OCI-LY3 (cell line): ENCODE measurements around the gene SLC2A4RG.

Experiments used
- H2AFZ ChIP-seq: fragments of 200-600, 300-600 bp; shearing (Covaris generic); 2 replicates; pipeline ENCODE4 v1.6.0; 2014; ENCODE audit warnings: antibody characterized with exemption, low read depth, low read length
- H3K27ac ChIP-seq: fragments of 200-600, 300-600 bp; sonication (generic); 2 replicates; pipeline ENCODE4 v1.5.1; 2014; ENCODE audit warnings: mild to moderate bottlenecking, low read length, moderate library complexity, mixed read lengths
- H3K27me3 ChIP-seq: fragments of 200-600, 300-600 bp; sonication (generic); 2 replicates; pipeline ENCODE4 v1.6.1; 2014; ENCODE audit warnings: low read depth, low read length, mixed read lengths
- H3K36me3 ChIP-seq: fragments of 200-600, 300-600 bp; sonication (generic); replicated peaks from 2 replicates; pipeline ENCODE3; 2014; ENCODE audit warnings: low read depth, low read length, mixed read lengths
- H3K4me1 ChIP-seq: fragments of 300-600, 200-600 bp; sonication (generic); 2 replicates; pipeline ENCODE4 v1.6.1; 2014; ENCODE audit warnings: low read length, mixed read lengths
- H3K4me2 ChIP-seq: fragments of 200-600, 300-600 bp; sonication (generic); 2 replicates; pipeline ENCODE4 v1.6.1; 2014; ENCODE audit warnings: low read length, mixed read lengths
- H3K4me3 ChIP-seq: fragments of 300-600, 200-600 bp; sonication (generic); 2 replicates; pipeline ENCODE4 v1.5.1; 2014; ENCODE audit warnings: antibody characterized with exemption, mild to moderate bottlenecking, low read length, moderate library complexity
- H3K79me2 ChIP-seq: fragments of 300-600, 200-600 bp; shearing (Covaris generic); 2 replicates; pipeline ENCODE4 v1.6.1; 2014; ENCODE audit warnings: mild to moderate bottlenecking, low read length, mixed read lengths
- H3K9ac ChIP-seq: fragments of 300-600, 200-600 bp; shearing (Covaris generic); 2 replicates; pipeline ENCODE4 v1.6.0; 2014; ENCODE audit warnings: mild to moderate bottlenecking, low read length, moderate library complexity
- H3K9me3 ChIP-seq: fragments of 200-600, 300-600 bp; shearing (Covaris generic); 2 replicates; pipeline ENCODE4 v1.6.1; 2014; ENCODE audit warnings: low read length, mixed read lengths; ENCODE audit not compliant: insufficient read depth
- H4K20me1 ChIP-seq: fragments of 200-600, 300-600 bp; sonication (generic); 2 replicates; pipeline ENCODE4 v1.6.1; 2016; ENCODE audit warnings: low read length, mixed read lengths; ENCODE audit not compliant: insufficient read depth
- CTCF ChIP-seq: fragments of 200-600, 300-600 bp; sonication (generic); IDR thresholded peaks from 2 replicates; pipeline ENCODE4 v1.5.1; 2014; ENCODE audit warnings: antibody characterized with exemption, low read length, low read depth
- EZH2phosphoT487 ChIP-seq: fragments of 200-600 bp; shearing (Covaris generic); IDR thresholded peaks from 2 replicates; pipeline ENCODE4 v1.6.1; 2018; ENCODE audit warnings: antibody characterized with exemption, mixed run types, low read depth

SLC2A4RG gene

GRCh38 chr20:63740627-63741353 lies 1.2 kb downstream of the SLC2A4RG start:
- H3K27me3 ChIP-seq = no peaks in the 10 kb centered on the region
- H3K27ac ChIP-seq = peak overlapping the region; percentile 20
- no peaks in the 10 kb centered on the region for H4K20me1 ChIP-seq
- H3K4me3 ChIP-seq = peak overlapping the region; percentile 89
- peak overlapping the region; percentile 84 for H3K4me2 ChIP-seq
- peaks cover 17% of the 10 kb centered on the region for H3K36me3 ChIP-seq
- H3K4me1 ChIP-seq = peaks cover 34% of the 10 kb centered on the region
- TF ChIP-seq CTCF (no peak), EZH2phosphoT487 (no peak)
- no peak overlapping the region for H2AFZ ChIP-seq
- no peaks in the 10 kb centered on the region for H3K79me2 ChIP-seq
- peak overlapping the region; percentile 70 for H3K9ac ChIP-seq
- H3K9me3 ChIP-seq = no peaks in the 10 kb centered on the region

- Histone ChIP-seq H3K9me3 (no peaks in the 10 kb centered on the region), H3K27me3 (no peaks in the 10 kb centered on the region), H4K20me1 (no peaks in the 10 kb centered on the region), H2AFZ (no peak overlapping the region), H3K9ac (no peak overlapping the region), H3K4me3 (peak overlapping the region; percentile 89; the same call in 1 of the 2 replicates), H3K27ac (no peak overlapping the region), H3K4me2 (peak overlapping the region; percentile 84), H3K36me3 (peaks cover 15% of the 10 kb centered on the region), H3K4me1 (peaks cover 29% of the 10 kb centered on the region), H3K79me2 (no peaks in the 10 kb centered on the region)
- no peak for TF ChIP-seq EZH2phosphoT487
- no peak for TF ChIP-seq CTCF
Observed at GRCh38 chr20:63741354-63741675, 1.7 kb downstream of the SLC2A4RG start.

- no peak overlapping the region for H3K9ac ChIP-seq
- H3K79me2 ChIP-seq = no peaks in the 10 kb centered on the region
- H3K27me3 ChIP-seq = no peaks in the 10 kb centered on the region
- no peak overlapping the region for H3K27ac ChIP-seq
- TF ChIP-seq CTCF (no peak), EZH2phosphoT487 (no peak)
- no peaks in the 10 kb centered on the region for H3K9me3 ChIP-seq
- H3K36me3 ChIP-seq = peaks cover 15% of the 10 kb centered on the region
- no peak overlapping the region for H3K4me3 ChIP-seq
- H3K4me2 ChIP-seq = no peak overlapping the region
- no peak overlapping the region for H2AFZ ChIP-seq
- H3K4me1 ChIP-seq = peaks cover 24% of the 10 kb centered on the region
- H4K20me1 ChIP-seq = no peaks in the 10 kb centered on the region
Observed at GRCh38 chr20:63741676-63742380, 2.3 kb downstream of the SLC2A4RG start.

GRCh38 chr20:63742381-63743024 lies 2.9 kb downstream of the SLC2A4RG start:
- Histone ChIP-seq H2AFZ (no peak overlapping the region), H3K27me3 (no peaks in the 10 kb centered on the region), H3K79me2 (no peaks in the 10 kb centered on the region), H4K20me1 (no peaks in the 10 kb centered on the region), H3K9ac (no peak overlapping the region), H3K4me3 (no peak overlapping the region), H3K27ac (no peak overlapping the region), H3K4me1 (peaks cover 18% of the 10 kb centered on the region), H3K9me3 (no peaks in the 10 kb centered on the region), H3K36me3 (peaks cover 15% of the 10 kb centered on the region), H3K4me2 (no peak overlapping the region)
- no peak for TF ChIP-seq EZH2phosphoT487
- TF ChIP-seq CTCF = no peak
